Measurements from ENCODE around the gene PHLDA3. TPM values are rescaled to one million over a fixed set of nuclear protein-coding genes. Genes with fewer than 3 reads are reported as not detected.

The PHLDA3 gene
- total RNA-seq, 1 donor from 2014 or later = 25.0 TPM

DNA sequence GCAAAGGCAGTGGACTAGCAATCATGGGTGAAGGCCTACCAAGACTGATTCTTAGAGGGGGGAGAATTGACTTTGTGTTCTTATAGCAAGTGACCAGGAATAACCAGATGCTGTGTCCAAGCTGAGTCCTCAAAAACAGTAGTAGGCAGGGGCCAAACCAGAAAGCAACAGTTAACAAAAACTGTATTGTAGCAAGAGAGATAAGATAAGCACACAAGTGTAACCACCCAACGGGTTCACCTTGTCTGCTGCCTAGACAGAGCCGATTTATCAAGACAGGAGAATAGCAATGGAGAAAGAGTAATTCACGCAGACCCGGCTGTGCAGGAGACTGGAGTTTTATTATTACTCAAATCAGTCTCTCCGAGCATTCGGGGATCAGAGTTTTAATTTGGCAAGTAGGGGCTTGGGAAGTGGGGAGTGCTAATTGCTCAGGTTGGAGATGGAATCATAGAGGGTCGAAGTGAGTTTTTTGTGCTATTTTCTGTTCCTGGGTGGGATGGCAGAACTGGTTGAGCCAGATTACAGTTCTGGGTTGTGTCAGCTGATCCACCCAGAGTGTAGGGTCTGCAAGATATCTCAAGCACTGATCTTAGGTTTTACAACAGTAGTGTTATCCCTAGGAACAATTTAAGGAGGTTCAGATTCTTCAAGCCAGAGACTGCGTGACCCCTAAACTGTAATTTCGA lies 46.2 kb upstream of the PHLDA3 start:
- peaks cover 33% of the 10 kb centered on the region for H3K4me1 Mint-ChIP-seq (ENCODE audit: unreplicated experiment)
- H3K36me3 Mint-ChIP-seq (ENCODE audit: low read depth, unreplicated experiment) = no peaks in the 10 kb centered on the region
- no peak overlapping the region for H3K27ac Mint-ChIP-seq (ENCODE audit: unreplicated experiment)

DNA sequence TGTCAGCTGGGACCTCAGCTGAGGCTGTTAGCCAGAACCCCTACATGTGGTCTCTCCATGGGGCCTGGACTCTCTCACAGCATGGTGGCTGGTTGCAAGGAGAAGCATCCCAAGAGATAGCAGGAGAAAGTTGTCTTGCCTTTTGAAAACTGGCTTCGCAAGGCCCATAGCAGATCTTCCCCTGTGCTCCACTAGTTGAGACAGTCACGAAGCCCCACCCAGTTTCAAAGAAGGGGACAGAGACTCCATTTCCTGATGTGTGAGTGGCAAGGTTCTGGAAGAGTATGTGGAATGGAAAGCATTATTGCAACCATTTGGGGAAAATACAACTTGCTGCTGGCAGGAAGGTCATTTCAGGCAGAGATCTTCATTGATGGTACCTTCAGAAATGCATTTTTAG lies 45.5 kb upstream of the PHLDA3 start:
- Mint-ChIP-seq H3K27ac (ENCODE audit: unreplicated experiment) (no peak overlapping the region), H3K4me3 (ENCODE audit: unreplicated experiment) (no peak overlapping the region), H3K27me3 (ENCODE audit: unreplicated experiment) (peaks cover 4% of the 10 kb centered on the region), H3K4me1 (ENCODE audit: unreplicated experiment) (peaks cover 41% of the 10 kb centered on the region), H3K36me3 (ENCODE audit: low read depth, unreplicated experiment) (no peaks in the 10 kb centered on the region), H3K9me3 (ENCODE audit: unreplicated experiment) (no peaks in the 10 kb centered on the region)
- TF ChIP-seq, protein P1, sequence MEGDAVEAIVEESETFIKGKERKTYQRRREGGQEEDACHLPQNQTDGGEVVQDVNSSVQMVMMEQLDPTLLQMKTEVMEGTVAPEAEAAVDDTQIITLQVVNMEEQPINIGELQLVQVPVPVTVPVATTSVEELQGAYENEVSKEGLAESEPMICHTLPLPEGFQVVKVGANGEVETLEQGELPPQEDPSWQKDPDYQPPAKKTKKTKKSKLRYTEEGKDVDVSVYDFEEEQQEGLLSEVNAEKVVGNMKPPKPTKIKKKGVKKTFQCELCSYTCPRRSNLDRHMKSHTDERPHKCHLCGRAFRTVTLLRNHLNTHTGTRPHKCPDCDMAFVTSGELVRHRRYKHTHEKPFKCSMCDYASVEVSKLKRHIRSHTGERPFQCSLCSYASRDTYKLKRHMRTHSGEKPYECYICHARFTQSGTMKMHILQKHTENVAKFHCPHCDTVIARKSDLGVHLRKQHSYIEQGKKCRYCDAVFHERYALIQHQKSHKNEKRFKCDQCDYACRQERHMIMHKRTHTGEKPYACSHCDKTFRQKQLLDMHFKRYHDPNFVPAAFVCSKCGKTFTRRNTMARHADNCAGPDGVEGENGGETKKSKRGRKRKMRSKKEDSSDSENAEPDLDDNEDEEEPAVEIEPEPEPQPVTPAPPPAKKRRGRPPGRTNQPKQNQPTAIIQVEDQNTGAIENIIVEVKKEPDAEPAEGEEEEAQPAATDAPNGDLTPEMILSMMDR (IDR thresholded peaks at IDR 0.05; ENCODE audit: unreplicated experiment) = no peak
- no peak for DNase-seq (ENCODE audit: low spot score)

More for the DNA sequence above, 46.2 kb upstream of the PHLDA3 start:
- TF ChIP-seq, protein P1 (IDR thresholded peaks at IDR 0.05; ENCODE audit: unreplicated experiment) = no peak
- Mint-ChIP-seq H3K9me3 (ENCODE audit: unreplicated experiment) (no peaks in the 10 kb centered on the region), H3K27me3 (ENCODE audit: unreplicated experiment) (no peaks in the 10 kb centered on the region), H3K4me3 (ENCODE audit: unreplicated experiment) (no peak overlapping the region)
- no peak for DNase-seq (ENCODE audit: low spot score)

DNA sequence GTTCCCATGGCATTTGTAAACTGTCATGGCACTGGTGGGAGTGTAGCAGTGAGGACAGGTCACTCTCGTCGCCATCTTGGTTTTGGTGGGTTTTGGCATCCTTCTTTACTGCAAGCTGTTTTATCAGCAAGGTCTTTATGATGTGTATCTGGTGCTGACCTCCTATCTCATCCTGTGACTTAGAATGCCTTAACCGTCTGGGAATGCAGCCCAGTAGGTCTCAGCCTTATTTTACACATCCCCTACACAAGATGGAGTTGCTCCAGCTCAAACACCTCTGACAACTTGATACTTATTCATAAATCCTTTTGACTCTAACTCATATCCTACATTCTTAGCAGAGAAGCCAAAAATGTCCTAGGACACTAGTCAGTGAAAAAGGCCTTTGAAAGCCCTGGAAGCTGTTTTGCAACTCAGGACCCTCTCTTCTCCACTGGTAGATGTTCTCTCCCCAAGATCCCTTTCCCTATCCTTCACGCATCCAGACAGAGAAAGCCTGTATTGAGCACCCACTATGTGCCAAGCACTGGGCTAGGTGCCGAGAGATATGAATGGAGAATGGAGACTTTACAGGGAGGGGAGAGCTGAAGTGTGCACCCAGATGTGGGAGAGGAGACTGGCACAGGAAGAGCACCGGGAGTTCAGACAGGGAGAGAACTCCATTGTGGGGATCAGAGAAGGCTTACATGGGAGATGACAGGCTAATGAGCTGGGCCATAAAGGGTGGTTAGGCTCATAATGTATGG lies 44.7 kb upstream of the PHLDA3 start:
- Mint-ChIP-seq H3K27ac (ENCODE audit: unreplicated experiment) (peak overlapping the region; percentile 15), H3K4me1 (ENCODE audit: unreplicated experiment) (peaks cover 45% of the 10 kb centered on the region), H3K9me3 (ENCODE audit: unreplicated experiment) (no peaks in the 10 kb centered on the region), H3K36me3 (ENCODE audit: low read depth, unreplicated experiment) (no peaks in the 10 kb centered on the region), H3K4me3 (ENCODE audit: unreplicated experiment) (no peak overlapping the region), H3K27me3 (ENCODE audit: unreplicated experiment) (peaks cover 4% of the 10 kb centered on the region)
- DNase-seq (ENCODE audit: low spot score) = no peak
- TF ChIP-seq, protein P1 (IDR thresholded peaks at IDR 0.05; ENCODE audit: unreplicated experiment) = no peak

DNA sequence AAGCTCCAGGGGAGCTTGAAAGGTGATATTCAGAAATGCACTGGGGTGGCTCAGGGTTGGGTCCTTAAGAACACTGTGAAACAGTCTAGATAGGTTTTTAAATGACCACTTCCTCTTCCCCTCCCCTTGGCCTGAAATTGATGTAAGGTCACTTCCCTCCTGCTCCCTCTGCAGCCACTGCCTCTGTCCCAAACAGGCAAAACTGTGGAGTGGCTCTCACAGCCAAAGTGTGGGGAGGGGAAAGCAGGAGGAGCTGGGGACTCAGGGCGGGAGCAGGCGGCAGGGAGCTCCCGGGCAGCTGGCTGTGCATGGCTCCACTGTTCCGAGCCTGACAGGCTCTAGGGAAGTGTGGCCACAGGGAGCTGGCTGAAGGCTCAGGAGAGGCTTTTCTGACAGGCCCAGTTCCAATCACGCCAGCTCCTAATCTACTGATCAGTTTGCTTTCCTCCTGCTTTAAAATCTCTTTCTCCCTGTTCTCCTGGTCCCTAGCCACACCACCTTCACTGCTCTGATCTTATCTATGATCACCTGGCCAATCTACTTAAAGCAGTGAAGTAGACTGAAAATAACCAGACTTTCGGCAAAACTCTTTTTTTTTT lies 43.1 kb upstream of the PHLDA3 start:
- no peaks in the 10 kb centered on the region for H3K36me3 Mint-ChIP-seq (ENCODE audit: low read depth, unreplicated experiment)
- peaks cover 47% of the 10 kb centered on the region for H3K4me1 Mint-ChIP-seq (ENCODE audit: unreplicated experiment)
- H3K9me3 Mint-ChIP-seq (ENCODE audit: unreplicated experiment) = no peaks in the 10 kb centered on the region
- DNase-seq (ENCODE audit: low spot score) = peak; percentile 42
- no peak overlapping the region for H3K27ac Mint-ChIP-seq (ENCODE audit: unreplicated experiment)
- no peak overlapping the region for H3K4me3 Mint-ChIP-seq (ENCODE audit: unreplicated experiment)
- TF ChIP-seq, protein P1 (IDR thresholded peaks at IDR 0.05; ENCODE audit: unreplicated experiment) = no peak
- peaks cover 9% of the 10 kb centered on the region for H3K27me3 Mint-ChIP-seq (ENCODE audit: unreplicated experiment)

Measured in endothelial cell (in vitro differentiated cells).